Effector memory CD4-positive, alpha-beta T cell (primary cell): ENCODE data around the gene ZNF814.
"Not testable (repeated sequence)": the region's sequence is repeated elsewhere in the genome, so short reads cannot be mapped to it uniquely, and the experiment has no call there.

Experiments
- DNase-seq, 3 donors: peaks; one replicate each; pipeline ENCODE4 v3.0.0-alpha.2; 2020
- H3K27ac ChIP-seq: 2 replicates; pipeline ENCODE4 v1.7.0; 2013; ENCODE audit warnings: mild to moderate bottlenecking, low read length, moderate library complexity; ENCODE audit not compliant: insufficient read depth, poor library complexity, severe bottlenecking
- H3K27me3 ChIP-seq: replicated peaks from 2 replicates; pipeline ENCODE4 v1.7.0; 2013; ENCODE audit warnings: mild to moderate bottlenecking, low read length; ENCODE audit not compliant: insufficient read depth, control insufficient read depth, poor library complexity, severe bottlenecking
- H3K36me3 ChIP-seq: 2 replicates; pipeline ENCODE4 v1.7.0; 2013; ENCODE audit warnings: mild to moderate bottlenecking, low read length, moderate library complexity; ENCODE audit not compliant: control insufficient read depth, insufficient read depth
- H3K4me1 ChIP-seq: 2 replicates; pipeline ENCODE4 v1.7.0; 2013; ENCODE audit warnings: low read length, mild to moderate bottlenecking; ENCODE audit not compliant: control insufficient read depth, insufficient read depth, poor library complexity, severe bottlenecking
- H3K4me3 ChIP-seq: 2 replicates; pipeline ENCODE4 v1.7.0; 2013; ENCODE audit warnings: low read length, low read depth, mild to moderate bottlenecking; ENCODE audit not compliant: insufficient read depth, poor library complexity, severe bottlenecking
- H3K9me3 ChIP-seq: 2 replicates; pipeline ENCODE4 v1.7.0; 2013; ENCODE audit warnings: mild to moderate bottlenecking, low read length, moderate library complexity; ENCODE audit not compliant: control insufficient read depth

The ZNF814 gene

DNA sequence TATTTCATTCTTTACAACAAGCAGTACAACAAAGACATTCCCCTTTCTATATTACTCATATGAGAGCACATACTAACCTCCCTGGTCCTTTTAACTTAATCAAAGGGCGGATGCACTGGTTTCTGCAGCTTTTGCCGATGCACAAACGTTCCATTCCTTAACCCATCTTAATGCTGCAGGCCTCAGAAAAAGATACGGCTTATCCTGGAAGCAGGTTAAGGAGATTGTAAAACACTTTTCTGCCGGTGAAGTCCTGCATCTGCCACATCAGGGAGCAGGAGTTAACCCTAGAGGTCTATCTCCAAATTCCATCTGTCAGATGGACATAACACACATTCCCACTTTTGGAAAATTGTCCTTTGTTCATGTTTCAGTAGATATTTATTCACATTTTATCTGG, 11.5 kb upstream of the ZNF814 start:
- H3K27me3 ChIP-seq = no peaks in the 10 kb centered on the region
- H3K9me3 ChIP-seq = no peaks in the 10 kb centered on the region
- H3K4me1 ChIP-seq = no peaks in the 10 kb centered on the region
- no peak overlapping the region for H3K4me3 ChIP-seq
- H3K36me3 ChIP-seq = no peaks in the 10 kb centered on the region
- no peak for DNase-seq
- no peak overlapping the region for H3K27ac ChIP-seq

DNA sequence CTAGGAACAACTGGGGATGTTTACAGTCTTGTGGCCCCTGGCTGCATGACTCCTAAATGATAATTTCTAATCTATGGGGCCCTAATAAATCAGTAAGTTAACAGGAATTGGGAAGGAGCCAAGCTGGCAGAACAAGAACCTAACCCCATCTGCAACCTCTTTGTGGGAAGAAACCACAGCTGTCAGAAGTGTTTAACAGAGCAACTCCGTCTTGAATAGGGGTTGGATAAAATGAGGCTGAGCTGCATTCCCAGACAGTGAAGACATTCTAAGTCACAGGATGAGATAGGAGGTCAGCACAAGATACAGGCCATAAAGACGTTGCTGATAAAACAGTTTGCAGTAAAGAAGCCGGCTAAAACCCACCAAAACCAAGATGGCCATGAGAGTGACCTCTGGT, 1.9 kb upstream of the ZNF814 start:
- not testable (repeated sequence) for H3K27ac ChIP-seq, H3K4me1 ChIP-seq, H3K36me3 ChIP-seq, DNase-seq, H3K4me3 ChIP-seq, H3K27me3 ChIP-seq, H3K9me3 ChIP-seq

DNA sequence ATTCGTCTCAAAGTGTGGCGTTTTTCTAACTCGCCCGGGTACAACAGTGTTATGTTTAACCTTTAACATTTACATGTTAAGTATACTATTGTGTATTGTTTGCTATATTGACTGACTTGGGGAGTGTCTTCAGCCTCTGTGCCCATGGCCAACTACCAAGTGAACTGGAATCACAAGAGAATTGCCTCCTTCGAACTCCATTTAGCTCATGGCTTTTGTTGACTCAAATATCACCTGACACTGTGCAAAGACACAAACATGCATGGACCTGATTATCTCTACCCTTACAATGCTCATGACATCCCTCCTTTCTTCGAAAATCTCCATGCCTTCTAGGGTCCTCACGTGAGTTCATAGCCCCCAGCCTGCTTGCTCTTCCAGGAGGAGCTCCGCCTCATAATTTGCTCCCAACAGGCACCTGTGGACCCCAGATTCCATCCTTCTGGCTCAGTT, 704 bp downstream of the ZNF814 start:
- peaks cover 11% of the 10 kb centered on the region for H3K36me3 ChIP-seq
- no peak for DNase-seq
- peak overlapping the region; percentile 72 for H3K4me3 ChIP-seq
- H3K4me1 ChIP-seq = peaks cover 7% of the 10 kb centered on the region
- no peaks in the 10 kb centered on the region for H3K9me3 ChIP-seq
- peak overlapping the region; percentile 56 for H3K27ac ChIP-seq
- no peaks in the 10 kb centered on the region for H3K27me3 ChIP-seq

DNA sequence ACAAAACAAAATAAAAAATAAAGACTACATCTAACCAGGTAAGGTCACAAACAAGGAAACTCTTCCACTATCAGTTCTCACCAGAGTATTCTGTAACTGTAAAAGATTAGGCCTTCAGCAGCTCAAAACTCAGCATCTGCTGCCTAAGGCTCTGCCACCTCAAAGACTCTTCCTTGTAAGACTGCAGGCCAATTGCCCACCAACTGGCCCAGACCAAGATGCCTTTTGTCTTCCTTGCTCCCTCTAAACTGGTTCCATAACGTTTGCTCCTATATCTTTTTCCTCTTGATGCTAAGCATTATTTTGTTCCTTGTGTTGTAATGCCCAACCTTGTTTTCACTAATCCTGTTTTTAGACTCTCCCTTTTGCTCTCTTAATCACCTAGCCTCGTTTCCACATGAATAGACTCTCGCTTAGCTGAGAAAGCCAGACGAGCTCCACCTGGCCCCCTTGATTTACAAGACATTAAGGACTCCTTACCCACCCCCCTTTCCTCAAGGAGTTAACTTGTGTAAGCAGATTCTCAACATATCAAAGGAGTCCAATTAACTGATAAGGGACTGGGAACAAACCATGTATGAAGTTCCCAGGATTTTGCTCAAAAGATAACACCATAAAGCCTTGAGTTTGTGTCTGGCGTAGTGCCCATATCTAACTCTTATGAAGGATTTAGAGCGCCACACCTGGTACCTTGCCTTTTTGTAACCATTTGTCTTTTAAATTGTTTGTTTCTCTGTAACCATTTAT, 1.5 kb downstream of the ZNF814 start:
- H3K36me3 ChIP-seq = peaks cover 11% of the 10 kb centered on the region
- no peaks in the 10 kb centered on the region for H3K9me3 ChIP-seq
- no peak for DNase-seq
- H3K27ac ChIP-seq = no peak overlapping the region
- peaks cover 7% of the 10 kb centered on the region for H3K4me1 ChIP-seq
- H3K27me3 ChIP-seq = no peaks in the 10 kb centered on the region
- no peak overlapping the region for H3K4me3 ChIP-seq

DNA sequence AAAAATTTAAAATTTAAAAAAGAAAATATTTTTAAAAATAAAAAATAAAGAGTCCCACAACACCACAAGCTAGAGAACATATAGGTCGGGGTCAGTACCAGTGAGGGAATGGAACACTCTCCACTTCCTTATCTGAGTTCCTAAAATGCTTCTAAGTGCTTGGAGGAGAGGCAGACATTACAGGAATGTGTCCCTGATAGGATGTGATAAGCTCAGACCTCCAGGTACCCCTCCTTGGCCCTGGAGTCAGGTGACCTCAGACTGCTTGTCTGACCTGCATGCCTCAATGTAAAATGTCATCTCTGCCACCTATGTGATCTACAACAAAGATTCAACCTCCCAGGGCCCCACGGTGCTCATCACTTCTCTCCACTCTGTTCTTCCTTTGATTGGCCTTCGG, 2.8 kb downstream of the ZNF814 start:
- Histone ChIP-seq H3K27ac (no peak overlapping the region), H3K4me1 (peaks cover 7% of the 10 kb centered on the region), H3K36me3 (peaks cover 11% of the 10 kb centered on the region), H3K4me3 (no peak overlapping the region), H3K27me3 (no peaks in the 10 kb centered on the region), H3K9me3 (no peaks in the 10 kb centered on the region)
- DNase-seq = no peak

DNA sequence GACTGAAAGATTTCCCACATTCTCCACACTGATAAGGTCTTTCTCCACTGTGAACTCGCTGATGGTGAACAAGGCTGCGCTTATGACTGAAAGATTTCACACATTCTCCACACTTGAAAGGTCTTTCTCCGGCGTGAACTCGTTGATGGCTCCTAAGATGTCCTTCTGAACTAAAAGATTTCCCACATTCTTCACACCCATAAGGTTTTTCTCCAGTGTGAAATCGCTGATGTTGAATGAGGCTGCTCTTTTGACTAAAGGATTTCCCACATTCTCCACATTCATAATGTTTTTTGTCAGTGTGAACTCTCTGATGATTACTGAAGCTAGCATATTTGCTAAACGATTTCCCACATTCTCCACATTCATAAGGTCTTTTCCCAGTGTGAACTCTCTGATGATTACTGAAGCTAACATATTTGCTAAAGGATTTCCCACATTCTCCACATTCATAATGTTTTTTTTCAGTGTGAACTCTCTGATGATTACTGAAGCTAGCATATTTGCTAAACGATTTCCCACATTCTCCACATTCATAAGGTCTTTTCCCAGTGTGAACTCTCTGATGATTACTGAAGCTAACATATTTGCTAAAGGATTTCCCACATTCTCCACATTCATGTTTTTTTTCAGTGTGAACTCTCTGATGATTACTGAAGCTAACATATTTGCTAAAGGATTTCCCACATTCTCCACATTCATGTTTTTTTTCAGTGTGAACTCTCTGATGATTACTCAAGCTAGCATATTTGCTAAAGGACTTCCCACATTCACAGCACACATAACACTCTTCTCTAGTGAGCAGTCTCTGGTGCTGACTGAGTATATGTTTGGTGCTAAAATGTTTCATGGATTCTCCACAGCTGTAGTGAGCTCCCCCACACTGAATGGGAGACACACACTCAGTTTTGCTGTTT, 14.7 kb downstream of the ZNF814 start:
- H3K4me3 ChIP-seq, H3K4me1 ChIP-seq, H3K27ac ChIP-seq, DNase-seq, H3K27me3 ChIP-seq: not testable (repeated sequence)
- Histone ChIP-seq H3K9me3 (peaks cover 67% of the 10 kb centered on the region), H3K36me3 (peaks cover 29% of the 10 kb centered on the region)

DNA sequence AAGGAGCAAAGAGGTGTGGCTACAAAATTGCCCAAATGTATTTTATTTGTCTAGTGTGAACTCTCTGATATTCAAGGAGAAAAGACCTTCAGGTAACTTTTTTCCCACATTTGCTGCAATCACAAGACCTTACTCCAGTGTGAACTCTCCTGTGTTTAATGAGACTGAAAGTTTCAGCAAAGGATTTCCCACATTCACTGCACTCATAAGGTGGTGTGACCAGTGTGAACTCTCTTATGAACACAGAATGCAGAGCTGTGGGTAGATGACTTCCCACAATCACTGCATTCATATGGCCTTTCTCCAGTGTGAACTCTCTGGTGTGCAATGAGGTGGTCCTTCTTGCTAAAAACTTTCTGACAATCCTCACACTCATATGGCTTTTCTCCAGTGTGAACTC, 16.4 kb downstream of the ZNF814 start:
- H3K36me3 ChIP-seq = peaks cover 38% of the 10 kb centered on the region
- H3K27ac ChIP-seq = no peak overlapping the region
- no peak overlapping the region for H3K4me3 ChIP-seq
- peaks cover 70% of the 10 kb centered on the region for H3K9me3 ChIP-seq
- H3K4me1 ChIP-seq = no peaks in the 10 kb centered on the region
- DNase-seq = no peak
- no peaks in the 10 kb centered on the region for H3K27me3 ChIP-seq

DNA sequence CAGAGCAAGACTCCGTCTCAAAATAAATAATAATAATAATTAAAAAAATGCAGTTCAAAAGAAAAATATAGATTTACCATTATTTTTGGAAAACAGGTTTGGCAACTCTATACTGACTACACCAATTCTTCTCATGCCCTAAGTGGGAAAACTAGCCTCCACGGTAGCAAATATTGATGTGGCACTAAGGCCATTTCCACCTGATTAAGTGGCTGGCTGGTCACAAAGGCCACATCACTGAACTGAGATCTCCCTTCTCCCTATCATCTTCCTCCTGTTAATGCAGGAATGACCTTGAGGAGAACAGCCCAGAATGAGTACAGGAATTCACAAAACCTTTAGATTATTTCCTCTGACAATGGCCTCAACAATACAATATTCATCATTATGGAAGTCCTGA, 18.6 kb downstream of the ZNF814 start:
- H3K9me3 ChIP-seq = peaks cover 58% of the 10 kb centered on the region
- H3K4me1 ChIP-seq = no peaks in the 10 kb centered on the region
- no peak overlapping the region for H3K27ac ChIP-seq
- no peak overlapping the region for H3K4me3 ChIP-seq
- H3K27me3 ChIP-seq = no peaks in the 10 kb centered on the region
- DNase-seq = no peak
- H3K36me3 ChIP-seq = peaks cover 39% of the 10 kb centered on the region

DNA sequence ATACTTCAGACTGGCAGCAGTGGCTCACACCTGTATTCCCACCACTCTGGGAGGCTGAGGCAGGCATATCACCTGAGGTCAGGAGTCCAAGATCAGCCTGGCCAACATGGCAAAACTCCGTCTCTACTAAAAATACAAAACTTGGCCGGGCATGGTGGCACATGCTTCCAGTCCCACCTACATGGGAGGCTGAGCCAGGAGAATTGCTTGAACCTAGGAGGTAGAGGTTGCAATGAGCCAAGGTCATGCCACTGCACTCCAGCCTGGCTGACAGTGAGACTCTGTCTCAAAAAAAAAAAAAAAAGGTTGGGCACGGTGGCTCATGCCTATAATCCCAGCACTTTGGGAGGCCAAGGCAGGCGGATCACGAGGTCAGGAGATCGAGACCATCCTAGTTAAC, 19.2 kb downstream of the ZNF814 start:
- not testable (repeated sequence) for H3K27me3 ChIP-seq, DNase-seq, H3K4me3 ChIP-seq, H3K27ac ChIP-seq, H3K4me1 ChIP-seq
- Histone ChIP-seq H3K36me3 (peaks cover 42% of the 10 kb centered on the region), H3K9me3 (peaks cover 63% of the 10 kb centered on the region)

DNA sequence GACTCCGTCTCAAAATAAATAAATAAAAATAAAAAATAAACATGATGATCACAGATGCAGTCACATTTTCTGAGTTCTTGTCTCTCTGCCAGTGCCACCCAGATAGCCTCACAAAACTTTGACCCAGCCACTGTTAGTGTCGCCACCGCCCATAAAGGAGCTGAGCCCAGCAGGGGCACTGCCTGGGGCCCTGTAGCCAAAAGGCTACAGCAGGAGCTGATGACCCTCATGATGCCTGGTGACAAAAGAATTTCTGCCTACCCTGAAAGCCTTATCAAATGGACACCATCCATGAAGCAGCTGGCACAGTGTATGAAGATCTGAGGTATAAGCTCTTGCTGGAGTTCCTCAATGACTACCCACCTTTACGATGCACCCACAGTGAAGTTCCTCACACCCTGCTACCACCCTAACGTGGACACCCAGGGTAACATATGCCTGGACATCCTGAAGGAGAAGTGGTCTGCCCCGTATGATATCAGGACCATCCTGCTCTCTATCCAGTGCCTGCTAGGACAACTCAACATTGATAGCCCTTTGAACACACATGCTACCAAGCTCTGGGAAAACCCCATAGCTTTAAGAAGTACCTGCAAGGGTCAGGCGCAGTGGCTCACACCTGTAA, 20.9 kb downstream of the ZNF814 start:
- Histone ChIP-seq H3K27me3 (no peaks in the 10 kb centered on the region), H3K4me3 (no peak overlapping the region), H3K36me3 (peaks cover 44% of the 10 kb centered on the region), H3K27ac (no peak overlapping the region), H3K4me1 (no peaks in the 10 kb centered on the region), H3K9me3 (peaks cover 58% of the 10 kb centered on the region)
- DNase-seq = no peak
